Measurements from ENCODE around the gene MEGF8. TPM values are rescaled to one million over a fixed set of nuclear protein-coding genes. Genes with fewer than 3 reads are reported as not detected.

Gene MEGF8
- total and polyA plus RNA-seq, 4 donors: 35.2 to 93.3 (median 64.3) TPM

GRCh38 chr19:42406111-42406510 lies 80.7 kb downstream of the MEGF8 start:
- H3K27ac ChIP-seq (ENCODE audit: low read depth, low read length): no peak overlapping the region
- peaks cover 66% of the 10 kb centered on the region for H3K36me3 ChIP-seq (ENCODE audit: control insufficient read depth, insufficient read depth, low read length)
- WGBS (ENCODE audit: insufficient coverage): 87% methylated on average over 10 of the region's 11 CpGs

GRCh38 chr19:42407085-42407815 lies 81.8 kb downstream of the MEGF8 start:
- WGBS (ENCODE audit: insufficient coverage): 94% methylated on average over 29 of the region's 30 CpGs
- Histone ChIP-seq H3K4me3 (ENCODE audit: low read depth, low read length) (no peak overlapping the region), H3K27ac (ENCODE audit: low read depth, low read length) (no peak overlapping the region)

More at GRCh38 chr19:42406111-42406510, 80.7 kb downstream of the MEGF8 start:
- H3K4me3 ChIP-seq (ENCODE audit: low read depth, low read length): no peak overlapping the region
- H3K9me3 ChIP-seq (ENCODE audit: control insufficient read depth, insufficient read depth, low read length): no peaks in the 10 kb centered on the region
- DNase-seq (ENCODE audit: low read depth in 4 of 6, low spot score in 6 of 6): no peak
- peaks cover 26% of the 10 kb centered on the region for H3K4me1 ChIP-seq (ENCODE audit: control insufficient read depth, insufficient read depth, low read length)
- no peaks in the 10 kb centered on the region for H3K27me3 ChIP-seq (ENCODE audit: control insufficient read depth, insufficient read depth, low read length)

GRCh38 chr19:42407816-42408175 lies 82.4 kb downstream of the MEGF8 start:
- WGBS (ENCODE audit: insufficient coverage): 93% methylated on average over 10 of the region's 10 CpGs
- no peaks in the 10 kb centered on the region for H3K9me3 ChIP-seq (ENCODE audit: control insufficient read depth, insufficient read depth, low read length)
- DNase-seq (ENCODE audit: low read depth in 4 of 6, low spot score in 6 of 6): no peak
- no peak overlapping the region for H3K4me3 ChIP-seq (ENCODE audit: low read depth, low read length)
- no peaks in the 10 kb centered on the region for H3K27me3 ChIP-seq (ENCODE audit: control insufficient read depth, insufficient read depth, low read length)
- peaks cover 18% of the 10 kb centered on the region for H3K4me1 ChIP-seq (ENCODE audit: control insufficient read depth, insufficient read depth, low read length)
- H3K27ac ChIP-seq (ENCODE audit: low read depth, low read length): no peak overlapping the region
- H3K36me3 ChIP-seq (ENCODE audit: control insufficient read depth, insufficient read depth, low read length): peaks cover 73% of the 10 kb centered on the region

More at GRCh38 chr19:42407085-42407815, 81.8 kb downstream of the MEGF8 start:
- no peak for DNase-seq (ENCODE audit: low read depth in 4 of 6, low spot score in 6 of 6)
- Histone ChIP-seq H3K27me3 (ENCODE audit: control insufficient read depth, insufficient read depth, low read length) (no peaks in the 10 kb centered on the region), H3K36me3 (ENCODE audit: control insufficient read depth, insufficient read depth, low read length) (peaks cover 70% of the 10 kb centered on the region), H3K4me1 (ENCODE audit: control insufficient read depth, insufficient read depth, low read length) (peaks cover 18% of the 10 kb centered on the region), H3K9me3 (ENCODE audit: control insufficient read depth, insufficient read depth, low read length) (no peaks in the 10 kb centered on the region)

GRCh38 chr19:42409477-42409876 lies 84.0 kb downstream of the MEGF8 start:
- no peak overlapping the region for H3K27ac ChIP-seq (ENCODE audit: low read depth, low read length)
- H3K27me3 ChIP-seq (ENCODE audit: control insufficient read depth, insufficient read depth, low read length): no peaks in the 10 kb centered on the region
- 64% methylated on average over 6 of the region's 6 CpGs for WGBS (ENCODE audit: insufficient coverage)
- peaks cover 16% of the 10 kb centered on the region for H3K4me1 ChIP-seq (ENCODE audit: control insufficient read depth, insufficient read depth, low read length)
- H3K9me3 ChIP-seq (ENCODE audit: control insufficient read depth, insufficient read depth, low read length): no peaks in the 10 kb centered on the region
- no peak overlapping the region for H3K4me3 ChIP-seq (ENCODE audit: low read depth, low read length)
- H3K36me3 ChIP-seq (ENCODE audit: control insufficient read depth, insufficient read depth, low read length): peaks cover 82% of the 10 kb centered on the region
- no peak for DNase-seq (ENCODE audit: low read depth in 4 of 6, low spot score in 6 of 6)

- H3K36me3 ChIP-seq (ENCODE audit: control insufficient read depth, insufficient read depth, low read length): peaks cover 76% of the 10 kb centered on the region
- WGBS (ENCODE audit: insufficient coverage): 91% methylated on average over 30 of the region's 30 CpGs
- H3K4me1 ChIP-seq (ENCODE audit: control insufficient read depth, insufficient read depth, low read length): peaks cover 16% of the 10 kb centered on the region
- no peaks in the 10 kb centered on the region for H3K9me3 ChIP-seq (ENCODE audit: control insufficient read depth, insufficient read depth, low read length)
- DNase-seq (ENCODE audit: low read depth in 4 of 6, low spot score in 6 of 6): no peak
- H3K4me3 ChIP-seq (ENCODE audit: low read depth, low read length): no peak overlapping the region
- H3K27me3 ChIP-seq (ENCODE audit: control insufficient read depth, insufficient read depth, low read length): no peaks in the 10 kb centered on the region
- no peak overlapping the region for H3K27ac ChIP-seq (ENCODE audit: low read depth, low read length)
Observed at GRCh38 chr19:42410371-42410770, 84.9 kb downstream of the MEGF8 start.

GRCh38 chr19:42411581-42412178 lies 86.2 kb downstream of the MEGF8 start:
- DNase-seq (ENCODE audit: low read depth in 4 of 6, low spot score in 6 of 6): no peak
- no peaks in the 10 kb centered on the region for H3K27me3 ChIP-seq (ENCODE audit: control insufficient read depth, insufficient read depth, low read length)
- H3K27ac ChIP-seq (ENCODE audit: low read depth, low read length): no peak overlapping the region
- no peaks in the 10 kb centered on the region for H3K9me3 ChIP-seq (ENCODE audit: control insufficient read depth, insufficient read depth, low read length)
- WGBS (ENCODE audit: insufficient coverage): 98% methylated on average over 7 of the region's 8 CpGs
- H3K36me3 ChIP-seq (ENCODE audit: control insufficient read depth, insufficient read depth, low read length): peaks cover 67% of the 10 kb centered on the region
- H3K4me1 ChIP-seq (ENCODE audit: control insufficient read depth, insufficient read depth, low read length): peaks cover 16% of the 10 kb centered on the region
- no peak overlapping the region for H3K4me3 ChIP-seq (ENCODE audit: low read depth, low read length)

- Histone ChIP-seq H3K4me3 (ENCODE audit: low read depth, low read length) (no peak overlapping the region), H3K27ac (ENCODE audit: low read depth, low read length) (no peak overlapping the region), H3K27me3 (ENCODE audit: control insufficient read depth, insufficient read depth, low read length) (no peaks in the 10 kb centered on the region), H3K9me3 (ENCODE audit: control insufficient read depth, insufficient read depth, low read length) (no peaks in the 10 kb centered on the region), H3K36me3 (ENCODE audit: control insufficient read depth, insufficient read depth, low read length) (peaks cover 61% of the 10 kb centered on the region), H3K4me1 (ENCODE audit: control insufficient read depth, insufficient read depth, low read length) (peaks cover 16% of the 10 kb centered on the region)
- DNase-seq (ENCODE audit: low read depth in 4 of 6, low spot score in 6 of 6): no peak
- WGBS (ENCODE audit: insufficient coverage): 39% methylated on average over 7 of the region's 7 CpGs
Observed at GRCh38 chr19:42412227-42412626, 86.8 kb downstream of the MEGF8 start.

- peaks cover 16% of the 10 kb centered on the region for H3K4me1 ChIP-seq (ENCODE audit: control insufficient read depth, insufficient read depth, low read length)
- H3K27ac ChIP-seq (ENCODE audit: low read depth, low read length): no peak overlapping the region
Observed at GRCh38 chr19:42412661-42413076, 87.2 kb downstream of the MEGF8 start.

GRCh38 chr19:42419309-42419708 lies 93.9 kb downstream of the MEGF8 start:
- no peak overlapping the region for H3K27ac ChIP-seq (ENCODE audit: low read depth, low read length)
- 73% methylated on average over 6 of the region's 6 CpGs for WGBS (ENCODE audit: insufficient coverage)

More at GRCh38 chr19:42412661-42413076, 87.2 kb downstream of the MEGF8 start:
- Histone ChIP-seq H3K36me3 (ENCODE audit: control insufficient read depth, insufficient read depth, low read length) (peaks cover 57% of the 10 kb centered on the region), H3K27me3 (ENCODE audit: control insufficient read depth, insufficient read depth, low read length) (no peaks in the 10 kb centered on the region), H3K9me3 (ENCODE audit: control insufficient read depth, insufficient read depth, low read length) (no peaks in the 10 kb centered on the region), H3K4me3 (ENCODE audit: low read depth, low read length) (no peak overlapping the region)
- WGBS (ENCODE audit: insufficient coverage): 49% methylated on average over 2 of the region's 4 CpGs
- DNase-seq (ENCODE audit: low read depth in 4 of 6, low spot score in 6 of 6): no peak

GRCh38 chr19:42420055-42420544 lies 94.7 kb downstream of the MEGF8 start:
- no peak overlapping the region for H3K4me3 ChIP-seq (ENCODE audit: low read depth, low read length)
- peaks cover 44% of the 10 kb centered on the region for H3K4me1 ChIP-seq (ENCODE audit: control insufficient read depth, insufficient read depth, low read length)
- no peak overlapping the region for H3K27ac ChIP-seq (ENCODE audit: low read depth, low read length)
- no peaks in the 10 kb centered on the region for H3K9me3 ChIP-seq (ENCODE audit: control insufficient read depth, insufficient read depth, low read length)
- DNase-seq (ENCODE audit: low read depth in 4 of 6, low spot score in 6 of 6): no peak
- no peaks in the 10 kb centered on the region for H3K27me3 ChIP-seq (ENCODE audit: control insufficient read depth, insufficient read depth, low read length)
- 51% methylated on average over 7 of the region's 10 CpGs for WGBS (ENCODE audit: insufficient coverage)
- peaks cover 22% of the 10 kb centered on the region for H3K36me3 ChIP-seq (ENCODE audit: control insufficient read depth, insufficient read depth, low read length)

More at GRCh38 chr19:42419309-42419708, 93.9 kb downstream of the MEGF8 start:
- no peak for DNase-seq (ENCODE audit: low read depth in 4 of 6, low spot score in 6 of 6)
- Histone ChIP-seq H3K27me3 (ENCODE audit: control insufficient read depth, insufficient read depth, low read length) (no peaks in the 10 kb centered on the region), H3K4me3 (ENCODE audit: low read depth, low read length) (no peak overlapping the region), H3K9me3 (ENCODE audit: control insufficient read depth, insufficient read depth, low read length) (no peaks in the 10 kb centered on the region), H3K4me1 (ENCODE audit: control insufficient read depth, insufficient read depth, low read length) (peaks cover 36% of the 10 kb centered on the region), H3K36me3 (ENCODE audit: control insufficient read depth, insufficient read depth, low read length) (peaks cover 23% of the 10 kb centered on the region)
